ENCODE measurements around the gene ARHGAP1. TPM values are rescaled to one million over a fixed set of nuclear protein-coding genes. Genes with fewer than 3 reads are reported as not detected.

Gene ARHGAP1
- total RNA-seq, 2 experiments from 2014 or later, result 16.3 to 42.6 TPM

DNA sequence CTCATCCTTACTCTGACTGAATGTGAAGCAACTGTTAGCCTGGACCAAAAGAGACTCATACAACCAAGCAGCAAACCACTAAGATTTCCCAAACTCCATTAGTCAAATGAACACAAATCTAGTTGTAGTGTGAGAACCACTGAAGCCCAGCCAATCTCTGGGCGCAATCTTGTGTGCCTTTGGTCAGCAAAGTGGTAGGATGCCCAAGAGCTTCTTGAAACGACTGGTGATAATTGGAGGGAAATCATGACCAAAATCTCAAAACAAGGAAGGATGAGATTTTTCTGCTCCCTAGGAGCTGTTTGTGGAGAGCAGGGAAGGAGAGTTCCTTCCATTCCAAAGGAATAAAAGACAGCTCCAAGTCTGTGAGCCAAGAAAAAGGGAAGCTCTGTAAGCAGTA, 42.6 kb upstream of the ARHGAP1 start:
- TF ChIP-seq, protein P1, sequence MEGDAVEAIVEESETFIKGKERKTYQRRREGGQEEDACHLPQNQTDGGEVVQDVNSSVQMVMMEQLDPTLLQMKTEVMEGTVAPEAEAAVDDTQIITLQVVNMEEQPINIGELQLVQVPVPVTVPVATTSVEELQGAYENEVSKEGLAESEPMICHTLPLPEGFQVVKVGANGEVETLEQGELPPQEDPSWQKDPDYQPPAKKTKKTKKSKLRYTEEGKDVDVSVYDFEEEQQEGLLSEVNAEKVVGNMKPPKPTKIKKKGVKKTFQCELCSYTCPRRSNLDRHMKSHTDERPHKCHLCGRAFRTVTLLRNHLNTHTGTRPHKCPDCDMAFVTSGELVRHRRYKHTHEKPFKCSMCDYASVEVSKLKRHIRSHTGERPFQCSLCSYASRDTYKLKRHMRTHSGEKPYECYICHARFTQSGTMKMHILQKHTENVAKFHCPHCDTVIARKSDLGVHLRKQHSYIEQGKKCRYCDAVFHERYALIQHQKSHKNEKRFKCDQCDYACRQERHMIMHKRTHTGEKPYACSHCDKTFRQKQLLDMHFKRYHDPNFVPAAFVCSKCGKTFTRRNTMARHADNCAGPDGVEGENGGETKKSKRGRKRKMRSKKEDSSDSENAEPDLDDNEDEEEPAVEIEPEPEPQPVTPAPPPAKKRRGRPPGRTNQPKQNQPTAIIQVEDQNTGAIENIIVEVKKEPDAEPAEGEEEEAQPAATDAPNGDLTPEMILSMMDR (conservative IDR thresholded peaks at IDR 0.05; ENCODE audit: low read length), result no peak
- no peak for TF ChIP-seq EZH2phosphoT487 (IDR thresholded peaks at IDR 0.05; ENCODE audit: borderline replicate concordance, low read depth, low read length)
- H2AFZ ChIP-seq (ENCODE audit: low read length), result no peak overlapping the region
- ChIA-PET POLR2A (interaction anchor here (0.9 kb wide), 1 partner anchor 9 kb away, joined by 3 read pairs; no protein-coding TSS in a partner anchor), CTCF (ENCODE audit: unreplicated experiment) (no interaction called here)
- no peaks in the 10 kb centered on the region for H3K79me2 ChIP-seq (ENCODE audit: insufficient read depth, low read depth, low read length)
- H3K4me1 ChIP-seq (ENCODE audit: insufficient read depth, low read length, poor library complexity, severe bottlenecking), result no peaks in the 10 kb centered on the region
- H3K4me3 ChIP-seq (ENCODE audit: low read depth, low read length, poor library complexity, severe bottlenecking), result no peak overlapping the region
- BruUV-seq (replicated peaks), result no TSS peak
- intact Hi-C loops (cut with micrococcal nuclease; ENCODE audit: unreplicated experiment), result no loop called here
- H3K27ac ChIP-seq (ENCODE audit: low read depth, low read length, poor library complexity, severe bottlenecking), result no peak overlapping the region
- no peak for DNase-seq (ENCODE audit: low spot score)
- no peak overlapping the region for H3K4me2 ChIP-seq (ENCODE audit: low read length)
- no peaks in the 10 kb centered on the region for H3K9me3 ChIP-seq (ENCODE audit: low read length)
- no peaks in the 10 kb centered on the region for H3K9me2 ChIP-seq (ENCODE audit: insufficient read depth, low read length)
- H3K36me3 ChIP-seq (ENCODE audit: insufficient read depth, low read length), result peaks cover 88% of the 10 kb centered on the region
- H4K20me1 ChIP-seq (ENCODE audit: insufficient read depth, low read length), result no peaks in the 10 kb centered on the region

GRCh38 chr11:46741600-46742484, 41.4 kb upstream of the ARHGAP1 start:
- ChIA-PET POLR2A (no interaction called here), CTCF (ENCODE audit: unreplicated experiment) (no interaction called here)
- no peaks in the 10 kb centered on the region for H3K9me2 ChIP-seq (ENCODE audit: insufficient read depth, low read length)
- H3K9me3 ChIP-seq (ENCODE audit: low read length), result no peaks in the 10 kb centered on the region
- peaks cover 76% of the 10 kb centered on the region for H3K36me3 ChIP-seq (ENCODE audit: insufficient read depth, low read length)
- no TSS peak for BruUV-seq (replicated peaks)
- no peak overlapping the region for H2AFZ ChIP-seq (ENCODE audit: low read length)
- H4K20me1 ChIP-seq (ENCODE audit: insufficient read depth, low read length), result no peaks in the 10 kb centered on the region
- H3K27ac ChIP-seq (ENCODE audit: low read depth, low read length, poor library complexity, severe bottlenecking), result no peak overlapping the region
- no peak overlapping the region for H3K4me2 ChIP-seq (ENCODE audit: low read length)
- no peak overlapping the region for H3K4me3 ChIP-seq (ENCODE audit: low read depth, low read length, poor library complexity, severe bottlenecking)
- intact Hi-C loops (cut with micrococcal nuclease; ENCODE audit: unreplicated experiment), result no loop called here
- H3K4me1 ChIP-seq (ENCODE audit: insufficient read depth, low read length, poor library complexity, severe bottlenecking), result no peaks in the 10 kb centered on the region
- no peak for DNase-seq (ENCODE audit: low spot score)
- H3K79me2 ChIP-seq (ENCODE audit: insufficient read depth, low read depth, low read length), result no peaks in the 10 kb centered on the region
- TF ChIP-seq EZH2phosphoT487 (IDR thresholded peaks at IDR 0.05; ENCODE audit: borderline replicate concordance, low read depth, low read length), result no peak
- TF ChIP-seq, protein P1 (conservative IDR thresholded peaks at IDR 0.05; ENCODE audit: low read length), result no peak

DNA sequence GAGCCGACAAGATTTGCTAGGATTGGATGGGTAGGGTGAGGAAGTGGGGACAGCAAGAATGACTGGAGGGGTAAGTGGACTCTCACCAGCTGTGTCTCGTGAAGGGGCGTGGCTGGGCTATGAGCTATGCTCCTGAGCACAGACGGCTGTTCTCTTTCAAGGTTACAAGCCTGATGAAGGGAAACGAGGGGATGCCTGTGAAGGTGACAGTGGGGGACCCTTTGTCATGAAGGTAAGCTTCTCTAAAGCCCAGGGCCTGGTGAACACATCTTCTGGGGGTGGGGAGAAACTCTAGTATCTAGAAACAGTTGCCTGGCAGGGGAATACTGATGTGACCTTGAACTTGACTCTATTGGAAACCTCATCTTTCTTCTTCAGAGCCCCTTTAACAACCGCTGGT, 38.5 kb upstream of the ARHGAP1 start:
- Histone ChIP-seq H3K79me2 (ENCODE audit: insufficient read depth, low read depth, low read length) (no peaks in the 10 kb centered on the region), H3K27ac (ENCODE audit: low read depth, low read length, poor library complexity, severe bottlenecking) (no peak overlapping the region), H3K4me1 (ENCODE audit: insufficient read depth, low read length, poor library complexity, severe bottlenecking) (no peaks in the 10 kb centered on the region), H3K36me3 (ENCODE audit: insufficient read depth, low read length) (peaks cover 46% of the 10 kb centered on the region), H3K9me3 (ENCODE audit: low read length) (no peaks in the 10 kb centered on the region), H3K9me2 (ENCODE audit: insufficient read depth, low read length) (no peaks in the 10 kb centered on the region), H3K4me3 (ENCODE audit: low read depth, low read length, poor library complexity, severe bottlenecking) (no peak overlapping the region), H4K20me1 (ENCODE audit: insufficient read depth, low read length) (no peaks in the 10 kb centered on the region), H2AFZ (ENCODE audit: low read length) (no peak overlapping the region), H3K4me2 (ENCODE audit: low read length) (no peak overlapping the region)
- POLR2A ChIA-PET, result no interaction called here
- intact Hi-C loops (cut with micrococcal nuclease; ENCODE audit: unreplicated experiment), result no loop called here
- no peak for TF ChIP-seq EZH2phosphoT487 (IDR thresholded peaks at IDR 0.05; ENCODE audit: borderline replicate concordance, low read depth, low read length)
- TF ChIP-seq, protein P1 (conservative IDR thresholded peaks at IDR 0.05; ENCODE audit: low read length), result no peak
- CTCF ChIA-PET (ENCODE audit: unreplicated experiment), result no interaction called here
- BruUV-seq (replicated peaks), result no TSS peak
- DNase-seq (ENCODE audit: low spot score), result no peak
